ENCODE results near the gene LIPI.

DNA sequence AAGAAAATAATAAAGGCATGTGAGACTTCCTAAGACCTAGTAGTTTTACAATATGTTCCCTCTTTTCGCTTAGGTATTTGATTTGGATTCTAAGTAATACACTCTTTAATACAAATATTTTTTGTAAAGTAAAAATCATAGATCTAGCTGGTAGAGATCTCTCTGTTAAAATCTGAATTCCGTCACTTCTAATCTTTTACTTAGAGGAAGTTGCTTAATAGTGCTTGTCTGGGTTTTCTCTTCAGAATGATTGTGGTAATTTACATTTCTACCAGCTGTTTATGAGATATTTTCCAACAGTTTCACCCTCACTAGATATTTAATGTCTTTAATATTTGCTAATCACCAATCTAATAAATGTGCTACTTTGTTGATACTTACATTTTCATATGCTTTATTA is 28.5 kb upstream of the LIPI start:
- TF ChIP-seq, protein P1, sequence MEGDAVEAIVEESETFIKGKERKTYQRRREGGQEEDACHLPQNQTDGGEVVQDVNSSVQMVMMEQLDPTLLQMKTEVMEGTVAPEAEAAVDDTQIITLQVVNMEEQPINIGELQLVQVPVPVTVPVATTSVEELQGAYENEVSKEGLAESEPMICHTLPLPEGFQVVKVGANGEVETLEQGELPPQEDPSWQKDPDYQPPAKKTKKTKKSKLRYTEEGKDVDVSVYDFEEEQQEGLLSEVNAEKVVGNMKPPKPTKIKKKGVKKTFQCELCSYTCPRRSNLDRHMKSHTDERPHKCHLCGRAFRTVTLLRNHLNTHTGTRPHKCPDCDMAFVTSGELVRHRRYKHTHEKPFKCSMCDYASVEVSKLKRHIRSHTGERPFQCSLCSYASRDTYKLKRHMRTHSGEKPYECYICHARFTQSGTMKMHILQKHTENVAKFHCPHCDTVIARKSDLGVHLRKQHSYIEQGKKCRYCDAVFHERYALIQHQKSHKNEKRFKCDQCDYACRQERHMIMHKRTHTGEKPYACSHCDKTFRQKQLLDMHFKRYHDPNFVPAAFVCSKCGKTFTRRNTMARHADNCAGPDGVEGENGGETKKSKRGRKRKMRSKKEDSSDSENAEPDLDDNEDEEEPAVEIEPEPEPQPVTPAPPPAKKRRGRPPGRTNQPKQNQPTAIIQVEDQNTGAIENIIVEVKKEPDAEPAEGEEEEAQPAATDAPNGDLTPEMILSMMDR (IDR thresholded peaks at IDR 0.05): no peak
- TF ChIP-seq POLR2A (IDR thresholded peaks at IDR 0.05): no peak
